Measurements from ENCODE around the gene VSIG8. TPM values are rescaled to one million over a fixed set of nuclear protein-coding genes. Genes with fewer than 3 reads are reported as not detected.

Gene VSIG8
- total and polyA plus RNA-seq, 4 donors = 0.08 TPM; not detected in 3

DNA sequence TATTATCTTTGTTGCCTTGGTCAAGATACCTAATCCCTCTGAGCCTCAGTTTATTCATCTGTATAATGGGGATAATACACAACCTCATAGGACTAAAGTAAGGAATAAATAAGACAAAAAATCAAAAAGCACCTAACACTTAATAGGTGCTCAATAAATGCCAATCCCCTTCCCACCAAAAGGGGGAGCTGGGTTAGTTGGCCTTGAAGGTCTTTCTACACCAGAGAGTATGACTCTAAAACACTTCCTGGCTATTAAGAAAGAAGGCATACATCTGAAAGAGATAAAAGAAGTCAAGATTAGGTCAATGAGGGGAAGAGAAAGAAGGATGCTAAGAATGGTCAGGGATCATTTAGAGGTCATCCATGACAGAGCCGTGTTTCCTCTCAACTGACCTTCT is 11.1 kb downstream of the VSIG8 start:
- TF ChIP-seq RXRA (IDR thresholded peaks at IDR 0.05) (no peak), FOXA2 (IDR thresholded peaks at IDR 0.05) (no peak), EGR1 (IDR thresholded peaks at IDR 0.05; ENCODE audit: low read depth in 2 of 2) (no peak), NR2F2 (IDR thresholded peaks at IDR 0.05) (no peak), RAD21 (IDR thresholded peaks at IDR 0.05) (no peak), GABPA (IDR thresholded peaks at IDR 0.05 in 1 of 2, conservative IDR thresholded peaks at IDR 0.05 in 1 of 2) (no peak), SP1 (IDR thresholded peaks at IDR 0.05) (no peak), HNF4G (IDR thresholded peaks at IDR 0.05) (no peak), YY1 (IDR thresholded peaks at IDR 0.05) (no peak)
- TF ChIP-seq, protein P1, sequence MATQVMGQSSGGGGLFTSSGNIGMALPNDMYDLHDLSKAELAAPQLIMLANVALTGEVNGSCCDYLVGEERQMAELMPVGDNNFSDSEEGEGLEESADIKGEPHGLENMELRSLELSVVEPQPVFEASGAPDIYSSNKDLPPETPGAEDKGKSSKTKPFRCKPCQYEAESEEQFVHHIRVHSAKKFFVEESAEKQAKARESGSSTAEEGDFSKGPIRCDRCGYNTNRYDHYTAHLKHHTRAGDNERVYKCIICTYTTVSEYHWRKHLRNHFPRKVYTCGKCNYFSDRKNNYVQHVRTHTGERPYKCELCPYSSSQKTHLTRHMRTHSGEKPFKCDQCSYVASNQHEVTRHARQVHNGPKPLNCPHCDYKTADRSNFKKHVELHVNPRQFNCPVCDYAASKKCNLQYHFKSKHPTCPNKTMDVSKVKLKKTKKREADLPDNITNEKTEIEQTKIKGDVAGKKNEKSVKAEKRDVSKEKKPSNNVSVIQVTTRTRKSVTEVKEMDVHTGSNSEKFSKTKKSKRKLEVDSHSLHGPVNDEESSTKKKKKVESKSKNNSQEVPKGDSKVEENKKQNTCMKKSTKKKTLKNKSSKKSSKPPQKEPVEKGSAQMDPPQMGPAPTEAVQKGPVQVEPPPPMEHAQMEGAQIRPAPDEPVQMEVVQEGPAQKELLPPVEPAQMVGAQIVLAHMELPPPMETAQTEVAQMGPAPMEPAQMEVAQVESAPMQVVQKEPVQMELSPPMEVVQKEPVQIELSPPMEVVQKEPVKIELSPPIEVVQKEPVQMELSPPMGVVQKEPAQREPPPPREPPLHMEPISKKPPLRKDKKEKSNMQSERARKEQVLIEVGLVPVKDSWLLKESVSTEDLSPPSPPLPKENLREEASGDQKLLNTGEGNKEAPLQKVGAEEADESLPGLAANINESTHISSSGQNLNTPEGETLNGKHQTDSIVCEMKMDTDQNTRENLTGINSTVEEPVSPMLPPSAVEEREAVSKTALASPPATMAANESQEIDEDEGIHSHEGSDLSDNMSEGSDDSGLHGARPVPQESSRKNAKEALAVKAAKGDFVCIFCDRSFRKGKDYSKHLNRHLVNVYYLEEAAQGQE (IDR thresholded peaks at IDR 0.05) = no peak
- TF ChIP-seq, protein P2, sequence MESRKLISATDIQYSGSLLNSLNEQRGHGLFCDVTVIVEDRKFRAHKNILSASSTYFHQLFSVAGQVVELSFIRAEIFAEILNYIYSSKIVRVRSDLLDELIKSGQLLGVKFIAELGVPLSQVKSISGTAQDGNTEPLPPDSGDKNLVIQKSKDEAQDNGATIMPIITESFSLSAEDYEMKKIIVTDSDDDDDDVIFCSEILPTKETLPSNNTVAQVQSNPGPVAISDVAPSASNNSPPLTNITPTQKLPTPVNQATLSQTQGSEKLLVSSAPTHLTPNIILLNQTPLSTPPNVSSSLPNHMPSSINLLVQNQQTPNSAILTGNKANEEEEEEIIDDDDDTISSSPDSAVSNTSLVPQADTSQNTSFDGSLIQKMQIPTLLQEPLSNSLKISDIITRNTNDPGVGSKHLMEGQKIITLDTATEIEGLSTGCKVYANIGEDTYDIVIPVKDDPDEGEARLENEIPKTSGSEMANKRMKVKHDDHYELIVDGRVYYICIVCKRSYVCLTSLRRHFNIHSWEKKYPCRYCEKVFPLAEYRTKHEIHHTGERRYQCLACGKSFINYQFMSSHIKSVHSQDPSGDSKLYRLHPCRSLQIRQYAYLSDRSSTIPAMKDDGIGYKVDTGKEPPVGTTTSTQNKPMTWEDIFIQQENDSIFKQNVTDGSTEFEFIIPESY (IDR thresholded peaks at IDR 0.05) = no peak
- TF ChIP-seq, protein P3, sequence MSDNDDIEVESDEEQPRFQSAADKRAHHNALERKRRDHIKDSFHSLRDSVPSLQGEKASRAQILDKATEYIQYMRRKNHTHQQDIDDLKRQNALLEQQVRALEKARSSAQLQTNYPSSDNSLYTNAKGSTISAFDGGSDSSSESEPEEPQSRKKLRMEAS (IDR thresholded peaks at IDR 0.05) = no peak

DNA sequence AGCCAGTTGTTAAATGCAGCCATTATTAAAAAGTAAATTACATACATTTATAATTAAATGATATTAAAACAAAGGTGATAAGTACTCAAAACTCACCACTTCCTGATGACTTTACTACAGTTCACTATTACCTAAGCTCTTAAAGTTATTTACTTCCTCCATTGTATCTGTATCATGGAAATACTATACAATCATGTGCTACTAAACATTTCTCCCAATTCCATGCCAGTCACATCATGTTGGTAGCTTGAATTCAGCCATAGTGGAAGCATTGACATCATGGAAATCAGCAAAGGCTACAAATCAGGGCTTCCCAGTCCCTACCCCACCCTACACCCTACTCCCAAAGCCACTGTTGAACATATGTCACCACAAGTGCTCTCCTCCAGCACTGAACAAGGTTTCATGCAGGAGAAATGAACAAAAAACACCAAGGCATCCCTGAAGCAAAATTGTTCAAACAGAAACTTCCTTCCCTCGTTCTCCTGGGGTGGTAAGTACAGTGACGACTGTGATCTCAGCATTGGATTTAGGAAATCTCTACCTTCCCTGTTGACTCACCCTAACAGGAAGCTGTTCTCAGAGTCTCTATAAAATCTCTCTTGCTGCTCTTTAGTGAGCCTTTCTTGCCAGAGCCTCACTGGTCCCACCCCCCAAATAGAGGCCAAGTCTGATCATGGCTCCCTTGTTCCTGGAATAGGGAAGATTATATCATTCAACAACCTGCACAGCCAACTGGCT is 12.7 kb downstream of the VSIG8 start:
- Histone ChIP-seq H3K27ac (ENCODE audit: low read depth in 1 of 2, low read length in 2 of 2) (no peak overlapping the region), H3K27me3 (ENCODE audit: control insufficient read depth in 4 of 4, insufficient read depth in 4 of 4, low read length in 3 of 4) (no peaks in the 10 kb centered on the region), H3K4me3 (ENCODE audit: low read depth in 1 of 3, low read length in 3 of 3) (no peak overlapping the region), H3K36me3 (ENCODE audit: control insufficient read depth in 4 of 4, insufficient read depth in 3 of 4, low read depth in 1 of 4, low read length in 3 of 4) (no peaks in the 10 kb centered on the region), H3K9me3 (ENCODE audit: control insufficient read depth in 4 of 4, low read length in 3 of 4) (no peaks in the 10 kb centered on the region), H3K9ac (ENCODE audit: low read depth in 1 of 2, low read length in 2 of 2) (no peak overlapping the region), H3K4me1 (ENCODE audit: control insufficient read depth in 4 of 4, insufficient read depth in 4 of 4, low read length in 3 of 4) (peaks cover 4 to 8% (median 7%) of the 10 kb centered on the region in 4 donors)
- 69% methylated on average over 2 of the region's 2 CpGs for WGBS
- DNase-seq (ENCODE audit: low spot score) = no peak
- TF ChIP-seq, protein P2 (IDR thresholded peaks at IDR 0.05) = no peak
- TF ChIP-seq RAD21 (IDR thresholded peaks at IDR 0.05) (no peak), NR2F2 (IDR thresholded peaks at IDR 0.05) (no peak)
- TF ChIP-seq, protein P4, sequence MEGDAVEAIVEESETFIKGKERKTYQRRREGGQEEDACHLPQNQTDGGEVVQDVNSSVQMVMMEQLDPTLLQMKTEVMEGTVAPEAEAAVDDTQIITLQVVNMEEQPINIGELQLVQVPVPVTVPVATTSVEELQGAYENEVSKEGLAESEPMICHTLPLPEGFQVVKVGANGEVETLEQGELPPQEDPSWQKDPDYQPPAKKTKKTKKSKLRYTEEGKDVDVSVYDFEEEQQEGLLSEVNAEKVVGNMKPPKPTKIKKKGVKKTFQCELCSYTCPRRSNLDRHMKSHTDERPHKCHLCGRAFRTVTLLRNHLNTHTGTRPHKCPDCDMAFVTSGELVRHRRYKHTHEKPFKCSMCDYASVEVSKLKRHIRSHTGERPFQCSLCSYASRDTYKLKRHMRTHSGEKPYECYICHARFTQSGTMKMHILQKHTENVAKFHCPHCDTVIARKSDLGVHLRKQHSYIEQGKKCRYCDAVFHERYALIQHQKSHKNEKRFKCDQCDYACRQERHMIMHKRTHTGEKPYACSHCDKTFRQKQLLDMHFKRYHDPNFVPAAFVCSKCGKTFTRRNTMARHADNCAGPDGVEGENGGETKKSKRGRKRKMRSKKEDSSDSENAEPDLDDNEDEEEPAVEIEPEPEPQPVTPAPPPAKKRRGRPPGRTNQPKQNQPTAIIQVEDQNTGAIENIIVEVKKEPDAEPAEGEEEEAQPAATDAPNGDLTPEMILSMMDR (IDR thresholded peaks at IDR 0.05; ENCODE audit: low read depth, low read length, missing input control) = no peak

More for the DNA sequence above, 11.1 kb downstream of the VSIG8 start:
- Histone ChIP-seq H3K36me3 (ENCODE audit: control insufficient read depth in 4 of 4, insufficient read depth in 3 of 4, low read depth in 1 of 4, low read length in 3 of 4) (no peaks in the 10 kb centered on the region), H3K27ac (ENCODE audit: low read depth in 1 of 2, low read length in 2 of 2) (no peak overlapping the region), H3K4me3 (ENCODE audit: low read depth in 1 of 3, low read length in 3 of 3) (no peak overlapping the region), H3K9me3 (ENCODE audit: control insufficient read depth in 4 of 4, low read length in 3 of 4) (no peaks in the 10 kb centered on the region), H3K4me1 (ENCODE audit: control insufficient read depth in 4 of 4, insufficient read depth in 4 of 4, low read length in 3 of 4) (peaks cover 4 to 12% (median 7%) of the 10 kb centered on the region in 4 donors), H3K9ac (ENCODE audit: low read depth in 1 of 2, low read length in 2 of 2) (no peak overlapping the region), H3K27me3 (ENCODE audit: control insufficient read depth in 4 of 4, insufficient read depth in 4 of 4, low read length in 3 of 4) (no peaks in the 10 kb centered on the region)
- WGBS = 57% methylated on average over 1 of the region's 1 CpG
- DNase-seq (ENCODE audit: low spot score) = no peak

Measured in liver (tissue), 9 donors.